Measurements from ENCODE around the gene NKD1. TPM values are rescaled to one million over a fixed set of nuclear protein-coding genes. Genes with fewer than 3 reads are reported as not detected.

The NKD1 gene
- total RNA-seq, 3 donors from 2014 or later: 1.3 to 5.0 (median 4.6) TPM

- Histone ChIP-seq H3K27ac (no peak overlapping the region), H3K9me3 (no peaks in the 10 kb centered on the region), H3K4me3 (no peak overlapping the region), H3K36me3 (no peaks in the 10 kb centered on the region), H3K27me3 (no peaks in the 10 kb centered on the region), H3K4me1 (no peaks in the 10 kb centered on the region)
- TF ChIP-seq, protein P1, sequence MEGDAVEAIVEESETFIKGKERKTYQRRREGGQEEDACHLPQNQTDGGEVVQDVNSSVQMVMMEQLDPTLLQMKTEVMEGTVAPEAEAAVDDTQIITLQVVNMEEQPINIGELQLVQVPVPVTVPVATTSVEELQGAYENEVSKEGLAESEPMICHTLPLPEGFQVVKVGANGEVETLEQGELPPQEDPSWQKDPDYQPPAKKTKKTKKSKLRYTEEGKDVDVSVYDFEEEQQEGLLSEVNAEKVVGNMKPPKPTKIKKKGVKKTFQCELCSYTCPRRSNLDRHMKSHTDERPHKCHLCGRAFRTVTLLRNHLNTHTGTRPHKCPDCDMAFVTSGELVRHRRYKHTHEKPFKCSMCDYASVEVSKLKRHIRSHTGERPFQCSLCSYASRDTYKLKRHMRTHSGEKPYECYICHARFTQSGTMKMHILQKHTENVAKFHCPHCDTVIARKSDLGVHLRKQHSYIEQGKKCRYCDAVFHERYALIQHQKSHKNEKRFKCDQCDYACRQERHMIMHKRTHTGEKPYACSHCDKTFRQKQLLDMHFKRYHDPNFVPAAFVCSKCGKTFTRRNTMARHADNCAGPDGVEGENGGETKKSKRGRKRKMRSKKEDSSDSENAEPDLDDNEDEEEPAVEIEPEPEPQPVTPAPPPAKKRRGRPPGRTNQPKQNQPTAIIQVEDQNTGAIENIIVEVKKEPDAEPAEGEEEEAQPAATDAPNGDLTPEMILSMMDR (IDR thresholded peaks at IDR 0.05): no peak
- TF ChIP-seq POLR2A (IDR thresholded peaks at IDR 0.05) (no peak), POLR2AphosphoS5 (IDR thresholded peaks at IDR 0.05) (no peak)
- intact Hi-C loops (cut with DNase I; ENCODE audit: low total_unique reads): no loop called here
- no peak for DNase-seq (ENCODE audit: low spot score in 2 of 2)
These were observed 22.8 kb downstream of the NKD1 start for GRCh38 chr16:50570808-50571598.

- TF ChIP-seq, protein P1 (IDR thresholded peaks at IDR 0.05): no peak
- TF ChIP-seq POLR2A (IDR thresholded peaks at IDR 0.05) (no peak), POLR2AphosphoS5 (IDR thresholded peaks at IDR 0.05) (no peak)
- no peak for DNase-seq (ENCODE audit: low spot score in 2 of 2)
- no peaks in the 10 kb centered on the region for H3K9me3 ChIP-seq
- H3K27me3 ChIP-seq: no peaks in the 10 kb centered on the region
- no peaks in the 10 kb centered on the region for H3K4me1 ChIP-seq
- intact Hi-C loops (cut with DNase I; ENCODE audit: low total_unique reads): no loop called here
- no peaks in the 10 kb centered on the region for H3K36me3 ChIP-seq
- no peak overlapping the region for H3K27ac ChIP-seq
- no peak overlapping the region for H3K4me3 ChIP-seq
These were observed 23.6 kb downstream of the NKD1 start for GRCh38 chr16:50571786-50572185.

DNA sequence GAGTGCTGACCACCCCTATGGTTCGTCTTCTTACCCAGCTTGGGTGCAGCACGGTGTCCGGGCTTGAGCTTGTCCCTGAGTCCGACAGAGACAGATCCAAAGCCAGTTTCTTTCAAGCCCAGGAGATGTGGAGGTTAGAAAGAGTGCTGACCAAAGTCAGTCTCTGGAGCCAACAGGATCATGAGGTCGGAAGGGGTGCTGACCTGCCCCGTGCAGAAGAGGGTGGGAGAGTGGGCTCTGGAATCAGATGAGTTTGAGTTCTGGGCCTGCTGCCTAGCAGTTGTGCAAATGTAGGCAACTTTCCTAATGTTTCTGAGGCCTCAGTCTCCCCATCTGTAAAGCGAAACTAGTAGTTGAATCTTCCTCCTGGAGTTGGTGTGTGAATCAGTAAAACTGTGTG is 24.5 kb downstream of the NKD1 start:
- intact Hi-C loops (cut with DNase I; ENCODE audit: low total_unique reads): no loop called here
- H3K4me1 ChIP-seq: no peaks in the 10 kb centered on the region
- H3K36me3 ChIP-seq: no peaks in the 10 kb centered on the region
- DNase-seq (ENCODE audit: low spot score in 2 of 2): no peak
- H3K4me3 ChIP-seq: no peak overlapping the region
- H3K27me3 ChIP-seq: no peaks in the 10 kb centered on the region
- H3K27ac ChIP-seq: no peak overlapping the region
- no peaks in the 10 kb centered on the region for H3K9me3 ChIP-seq
- TF ChIP-seq POLR2AphosphoS5 (IDR thresholded peaks at IDR 0.05) (no peak), POLR2A (IDR thresholded peaks at IDR 0.05) (no peak)
- TF ChIP-seq, protein P1 (IDR thresholded peaks at IDR 0.05): no peak

- intact Hi-C loops (cut with DNase I; ENCODE audit: low total_unique reads): no loop called here
- Histone ChIP-seq H3K9me3 (no peaks in the 10 kb centered on the region), H3K36me3 (no peaks in the 10 kb centered on the region), H3K27ac (no peak overlapping the region), H3K27me3 (no peaks in the 10 kb centered on the region), H3K4me3 (no peak overlapping the region), H3K4me1 (no peaks in the 10 kb centered on the region)
- DNase-seq (ENCODE audit: low spot score in 2 of 2): no peak
- no peak for TF ChIP-seq POLR2AphosphoS5 (IDR thresholded peaks at IDR 0.05)
- TF ChIP-seq, protein P1 (IDR thresholded peaks at IDR 0.05): no peak
- TF ChIP-seq POLR2A (IDR thresholded peaks at IDR 0.05): no peak
These were observed 25.1 kb downstream of the NKD1 start for GRCh38 chr16:50573279-50573678.

GRCh38 chr16:50573947-50574744 is 25.9 kb downstream of the NKD1 start:
- Histone ChIP-seq H3K4me3 (no peak overlapping the region), H3K9me3 (no peaks in the 10 kb centered on the region), H3K27me3 (no peaks in the 10 kb centered on the region), H3K27ac (peak overlapping the region; percentile 40 to 55), H3K36me3 (no peaks in the 10 kb centered on the region), H3K4me1 (no peaks in the 10 kb centered on the region)
- DNase-seq (ENCODE audit: low spot score in 2 of 2): no peak
- TF ChIP-seq POLR2AphosphoS5 (IDR thresholded peaks at IDR 0.05): no peak
- TF ChIP-seq, protein P1 (IDR thresholded peaks at IDR 0.05): no peak
- TF ChIP-seq POLR2A (IDR thresholded peaks at IDR 0.05): no peak
- intact Hi-C loops (cut with DNase I; ENCODE audit: low total_unique reads): no loop called here

All from breast epithelium (tissue), 4 donors.